Measurements from ENCODE around the gene WDR73.

WDR73 gene

GRCh38 chr15:84608707-84609284 is 45.3 kb downstream of the WDR73 start:
- no peak for DNase-seq

GRCh38 chr15:84606653-84607120 is 47.4 kb downstream of the WDR73 start:
- no peak for DNase-seq

GRCh38 chr15:84605554-84605882 is 48.6 kb downstream of the WDR73 start:
- DNase-seq: no peak

GRCh38 chr15:84604826-84605553 is 49.1 kb downstream of the WDR73 start:
- DNase-seq: no peak

- no peak for DNase-seq
Measured at GRCh38 chr15:84603630-84604379, 50.3 kb downstream of the WDR73 start.

GRCh38 chr15:84601555-84601838 is 52.6 kb downstream of the WDR73 start:
- no peak for DNase-seq

GRCh38 chr15:84600687-84601554 is 53.2 kb downstream of the WDR73 start, which contains the start of gene ZSCAN2:
Gene ZSCAN2 (plus strand): TSS chr15:84601009. CDS start chr15:84603928, 2,919 bp downstream.
- peak; percentile 88 for DNase-seq

GRCh38 chr15:84600331-84600686 is 53.8 kb downstream of the WDR73 start:
- peak; percentile 50 for DNase-seq

GRCh38 chr15:84599906-84600305 is 54.2 kb downstream of the WDR73 start:
- DNase-seq: no peak

GRCh38 chr15:84598993-84599392 is 55.1 kb downstream of the WDR73 start:
- peak; percentile 35 for DNase-seq

- DNase-seq: no peak
Measured at GRCh38 chr15:84598250-84598649, 55.8 kb downstream of the WDR73 start.

GRCh38 chr15:84597296-84597695 is 56.8 kb downstream of the WDR73 start:
- DNase-seq: no peak

GRCh38 chr15:84595660-84596059 is 58.4 kb downstream of the WDR73 start:
- no peak for DNase-seq

GRCh38 chr15:84594617-84595290 is 59.3 kb downstream of the WDR73 start:
- DNase-seq: no peak

- DNase-seq: no peak
Measured at GRCh38 chr15:84591815-84592214, 62.3 kb downstream of the WDR73 start.

GRCh38 chr15:84590406-84590805 is 63.7 kb downstream of the WDR73 start:
- no peak for DNase-seq

Data from NCI-H1092 treated with DMSO at 0.1 percent for 48 hours (cell line).